Measurements from ENCODE around the gene SCT.

DNA sequence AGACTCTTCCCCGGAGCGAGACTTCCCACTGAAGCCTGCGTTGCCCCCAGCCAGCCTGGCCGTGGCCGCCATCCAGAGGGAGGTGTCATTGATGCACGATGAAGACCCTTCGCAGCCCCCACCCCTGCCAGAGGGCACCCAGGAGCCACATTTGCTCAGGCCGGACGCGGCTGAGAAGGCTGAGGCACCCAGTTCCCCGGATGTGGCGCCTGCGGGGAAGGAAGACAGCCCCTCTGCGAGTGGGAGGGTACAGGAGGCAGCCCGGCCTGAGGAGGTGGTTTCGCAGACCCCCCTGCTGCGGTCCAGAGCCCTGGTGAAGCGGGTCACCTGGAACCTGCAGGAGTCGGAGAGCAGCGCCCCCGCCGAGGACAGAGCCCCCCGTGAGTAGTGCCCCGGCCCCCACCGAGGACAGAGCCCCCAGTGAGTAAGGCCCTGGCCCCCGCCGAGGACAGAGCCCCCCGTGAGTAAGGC lies 17.6 kb downstream of the SCT start:
- no peak for TF ChIP-seq ZFP30 (CRISPR knock-in tag; IDR thresholded peaks at IDR 0.05)
- no peak for TF ChIP-seq SNAI2 (CRISPR knock-in tag; IDR thresholded peaks at IDR 0.05)
- TF ChIP-seq, protein P1, sequence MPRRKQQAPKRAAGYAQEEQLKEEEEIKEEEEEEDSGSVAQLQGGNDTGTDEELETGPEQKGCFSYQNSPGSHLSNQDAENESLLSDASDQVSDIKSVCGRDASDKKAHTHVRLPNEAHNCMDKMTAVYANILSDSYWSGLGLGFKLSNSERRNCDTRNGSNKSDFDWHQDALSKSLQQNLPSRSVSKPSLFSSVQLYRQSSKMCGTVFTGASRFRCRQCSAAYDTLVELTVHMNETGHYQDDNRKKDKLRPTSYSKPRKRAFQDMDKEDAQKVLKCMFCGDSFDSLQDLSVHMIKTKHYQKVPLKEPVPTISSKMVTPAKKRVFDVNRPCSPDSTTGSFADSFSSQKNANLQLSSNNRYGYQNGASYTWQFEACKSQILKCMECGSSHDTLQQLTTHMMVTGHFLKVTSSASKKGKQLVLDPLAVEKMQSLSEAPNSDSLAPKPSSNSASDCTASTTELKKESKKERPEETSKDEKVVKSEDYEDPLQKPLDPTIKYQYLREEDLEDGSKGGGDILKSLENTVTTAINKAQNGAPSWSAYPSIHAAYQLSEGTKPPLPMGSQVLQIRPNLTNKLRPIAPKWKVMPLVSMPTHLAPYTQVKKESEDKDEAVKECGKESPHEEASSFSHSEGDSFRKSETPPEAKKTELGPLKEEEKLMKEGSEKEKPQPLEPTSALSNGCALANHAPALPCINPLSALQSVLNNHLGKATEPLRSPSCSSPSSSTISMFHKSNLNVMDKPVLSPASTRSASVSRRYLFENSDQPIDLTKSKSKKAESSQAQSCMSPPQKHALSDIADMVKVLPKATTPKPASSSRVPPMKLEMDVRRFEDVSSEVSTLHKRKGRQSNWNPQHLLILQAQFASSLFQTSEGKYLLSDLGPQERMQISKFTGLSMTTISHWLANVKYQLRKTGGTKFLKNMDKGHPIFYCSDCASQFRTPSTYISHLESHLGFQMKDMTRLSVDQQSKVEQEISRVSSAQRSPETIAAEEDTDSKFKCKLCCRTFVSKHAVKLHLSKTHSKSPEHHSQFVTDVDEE (CRISPR knock-in tag; IDR thresholded peaks at IDR 0.05): no peak
- no peak for TF ChIP-seq PPARA (CRISPR knock-in tag; IDR thresholded peaks at IDR 0.05; ENCODE audit: borderline replicate concordance)
- no peak for TF ChIP-seq TOX (CRISPR knock-in tag; IDR thresholded peaks at IDR 0.05; ENCODE audit: borderline replicate concordance)
- TF ChIP-seq GLIS3 (CRISPR knock-in tag; IDR thresholded peaks at IDR 0.05): no peak
- TF ChIP-seq ZFP3 (CRISPR knock-in tag; IDR thresholded peaks at IDR 0.05): no peak
- no peak for TF ChIP-seq BACH2 (CRISPR knock-in tag; IDR thresholded peaks at IDR 0.05; ENCODE audit: borderline replicate concordance)
- TF ChIP-seq RARB (CRISPR knock-in tag; IDR thresholded peaks at IDR 0.05): no peak

Measured in SK-N-SH treated with all-trans-retinoic acid at 6 μM for 48 hours (cell line).